NCI-H1417 treated with DMSO at 0.1 percent for 48 hours (cell line): ENCODE results near the gene SELENOH.

Experiments used
- DNase-seq: peaks from one replicate; lab custom pipeline; 2025; lab: John Stamatoyannopoulos, UW

Gene SELENOH

DNA sequence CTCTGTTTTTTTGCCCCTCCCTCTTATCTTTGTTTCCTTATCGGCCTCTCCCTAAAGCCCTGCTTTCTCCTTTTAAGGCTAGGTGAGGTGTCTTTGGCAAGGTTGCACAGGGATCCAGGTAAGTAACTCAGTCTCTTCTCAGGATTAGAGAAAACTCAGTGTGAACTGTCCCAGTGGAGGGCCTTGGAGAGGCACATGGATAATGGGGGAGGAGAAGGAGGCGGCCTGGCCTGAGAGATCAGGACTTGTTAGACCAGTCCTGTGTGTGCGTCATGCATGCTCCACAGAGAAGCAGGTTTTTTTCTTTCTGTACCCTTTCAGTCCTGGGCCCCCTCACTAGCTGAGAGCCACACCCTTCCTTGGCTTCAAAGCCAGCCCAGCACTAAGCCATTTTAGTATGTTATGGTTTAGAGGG lies 40.2 kb downstream of the SELENOH start:
- DNase-seq = no peak

- no peak for DNase-seq
Observed at GRCh38 chr11:57785072-57785471, 43.8 kb downstream of the SELENOH start.

DNA sequence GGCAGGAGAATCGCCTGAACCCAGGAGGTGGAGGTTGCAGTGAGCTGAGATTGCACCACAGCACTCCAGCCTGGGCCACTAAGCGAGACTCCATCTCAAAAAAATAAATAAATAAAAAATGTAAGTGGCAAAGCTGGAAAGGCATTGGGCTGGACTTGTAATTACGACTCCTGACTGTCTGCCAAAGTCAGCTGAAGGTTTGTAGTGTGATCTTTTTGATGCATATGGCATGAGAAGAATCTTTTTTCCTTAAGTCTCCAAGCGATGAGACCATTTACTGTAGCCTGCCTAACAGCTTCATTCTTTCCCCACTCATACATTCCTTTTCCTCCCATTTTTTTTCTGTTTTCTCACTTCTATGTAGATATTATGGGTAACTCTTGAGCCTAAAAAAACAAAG lies 45.1 kb downstream of the SELENOH start:
- DNase-seq = no peak

GRCh38 chr11:57787006-57787604 lies 45.8 kb downstream of the SELENOH start:
- DNase-seq = no peak

- DNase-seq = no peak
Observed at GRCh38 chr11:57787920-57788702, 46.8 kb downstream of the SELENOH start.

DNA sequence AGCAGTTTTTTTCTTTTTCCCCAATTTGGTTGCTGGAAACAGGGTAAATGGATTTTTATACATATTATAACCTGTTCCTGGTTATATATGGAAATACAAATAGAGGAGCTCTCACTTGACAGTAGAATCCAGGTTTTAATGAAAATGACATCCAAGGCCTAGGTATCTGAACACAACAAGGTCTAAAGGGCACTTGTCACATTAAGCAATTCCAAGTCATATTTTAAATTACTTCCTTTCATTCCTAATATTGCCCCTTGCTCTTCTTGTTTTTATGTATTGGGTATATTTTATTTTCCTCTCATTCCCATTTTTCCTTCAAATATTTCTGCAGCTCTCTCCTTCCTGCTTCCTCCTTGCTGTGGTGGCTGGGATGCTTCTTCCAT lies 47.4 kb downstream of the SELENOH start:
- no peak for DNase-seq

DNA sequence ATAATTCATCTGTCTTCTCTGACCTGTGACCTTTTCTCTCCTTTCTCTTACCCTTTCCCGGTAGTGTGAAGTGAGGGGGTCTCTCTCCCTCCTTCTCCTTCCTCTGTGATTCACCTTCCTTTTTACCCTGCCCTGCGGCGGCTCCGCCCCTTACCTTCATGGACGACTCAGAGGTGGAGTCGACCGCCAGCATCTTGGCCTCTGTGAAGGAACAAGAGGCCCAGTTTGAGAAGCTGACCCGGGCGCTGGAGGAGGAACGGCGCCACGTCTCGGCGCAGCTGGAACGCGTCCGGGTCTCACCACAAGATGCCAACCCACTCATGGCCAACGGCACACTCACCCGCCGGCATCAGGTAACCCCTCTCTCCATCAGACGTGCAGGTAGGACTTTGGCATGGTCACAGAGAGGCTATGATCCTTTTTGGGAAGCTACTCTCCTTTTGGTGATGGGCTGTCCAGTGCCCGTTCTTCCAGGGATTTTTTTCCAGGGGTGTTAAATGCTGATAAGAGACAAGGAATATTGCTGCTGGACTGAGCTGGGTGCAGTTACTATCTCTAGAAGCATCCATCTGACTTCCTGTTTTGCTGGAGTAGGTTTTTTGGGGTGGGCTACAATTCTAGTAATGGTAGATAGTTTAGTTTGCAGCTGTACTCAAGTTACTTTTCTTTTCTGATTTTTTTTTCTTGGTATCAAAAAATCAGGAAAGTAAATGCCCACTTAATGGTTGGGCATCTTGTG lies 50.2 kb downstream of the SELENOH start:
- DNase-seq = no peak

- DNase-seq = no peak
Observed at GRCh38 chr11:57792060-57792541, 50.8 kb downstream of the SELENOH start.

DNA sequence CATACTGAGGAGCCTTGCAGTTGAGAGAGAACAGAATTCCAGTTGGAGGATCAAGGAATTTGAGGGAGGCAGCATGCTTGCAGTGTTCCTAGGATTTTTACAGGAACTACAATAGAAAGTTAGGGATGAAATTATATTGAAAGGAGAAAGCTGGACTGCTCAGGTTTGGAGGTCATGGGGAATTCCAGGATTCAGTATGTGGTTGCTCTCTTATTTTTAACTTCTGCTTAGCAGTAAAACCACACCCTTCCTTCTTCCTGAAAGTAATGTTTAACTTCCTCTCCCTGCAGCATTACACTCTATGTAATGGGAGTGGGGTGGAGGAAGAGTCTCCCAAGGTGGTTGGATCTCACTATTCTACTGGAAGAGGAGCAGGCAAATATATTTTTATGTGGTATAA lies 51.6 kb downstream of the SELENOH start:
- no peak for DNase-seq
